Stimulated activated CD8-positive, alpha-beta memory T cell treated with anti-CD3 and anti-CD28 coated beads, Interleukin-7, amount 100 ng/mL, for 4 hours (primary cell): ENCODE results near the gene CCDC198.

Experiments
- DNase-seq, 2 donors: peaks; one replicate each; pipeline ENCODE4 v3.0.0-alpha.2; 2020; ENCODE audit warnings: low read depth in 2 of 2

The CCDC198 gene

GRCh38 chr14:57464008-57464730 is 29.5 kb downstream of the CCDC198 start:
- no peak for DNase-seq

- DNase-seq: no peak
Measured at GRCh38 chr14:57462551-57462950, 31.1 kb downstream of the CCDC198 start.

GRCh38 chr14:57461777-57462320 is 31.8 kb downstream of the CCDC198 start:
- no peak for DNase-seq

DNA sequence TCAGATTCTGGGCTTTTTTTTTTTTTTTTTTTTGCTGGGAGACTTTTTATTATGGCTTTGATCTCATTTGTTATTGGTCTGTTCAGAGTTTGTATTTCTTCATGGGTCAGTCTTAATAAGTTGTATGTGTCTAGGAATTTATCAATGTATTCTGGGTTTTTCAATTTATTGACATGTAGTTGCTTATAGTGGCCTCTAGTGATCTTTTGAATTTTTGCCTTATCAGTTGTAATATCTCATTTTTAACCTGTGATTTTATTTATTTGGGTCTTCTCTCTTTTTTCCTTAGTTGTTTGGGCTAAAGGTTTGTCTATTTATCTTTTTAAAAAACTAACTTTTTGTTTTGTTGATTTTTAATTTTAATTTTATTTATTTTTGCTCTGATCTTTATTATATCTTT is 57.7 kb downstream of the CCDC198 start:
- DNase-seq: no peak

GRCh38 chr14:57420986-57421385 is 72.7 kb downstream of the CCDC198 start:
- DNase-seq: no peak

DNA sequence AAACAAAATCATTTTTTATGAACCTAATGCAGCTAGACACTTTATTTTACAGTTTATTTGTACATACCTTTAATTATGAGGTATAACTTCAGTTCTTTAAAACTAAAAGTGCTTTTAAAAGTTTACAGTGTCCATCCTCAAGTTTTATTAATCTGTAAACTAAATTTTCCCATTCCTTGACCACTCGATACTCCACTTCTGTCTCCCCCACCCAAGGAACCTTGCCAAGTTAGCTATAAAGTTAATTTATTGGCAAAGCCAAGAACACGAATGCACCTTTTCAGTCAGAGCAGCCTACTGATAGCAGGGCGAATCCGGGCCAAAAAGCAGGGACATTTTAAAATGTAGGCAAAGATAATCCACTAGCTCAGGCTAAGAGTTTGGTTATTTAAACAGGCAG is 73.6 kb downstream of the CCDC198 start:
- no peak for DNase-seq
